OCI-LY1 (cell line): ENCODE measurements around the gene ODAD2.

Experiments used
- H2AFZ ChIP-seq: fragments of 200-600 bp; sonication (generic), shearing (Covaris generic); 2 replicates; pipeline ENCODE4 v1.6.0; 2014; ENCODE audit warnings: antibody characterized with exemption, mild to moderate bottlenecking, low read length
- H3F3A ChIP-seq: fragments of 200-600 bp; sonication (generic), shearing (Covaris generic); 2 replicates; pipeline ENCODE4 v1.6.0; 2014; ENCODE audit warnings: mild to moderate bottlenecking, antibody characterized with exemption, low read length, moderate library complexity; ENCODE audit not compliant: insufficient read depth
- H3K27ac ChIP-seq: fragments of 200-600 bp; sonication (generic); 2 replicates; pipeline ENCODE4 v1.5.1; 2014; ENCODE audit warnings: low read length, mixed run types, mild to moderate bottlenecking, low read depth; ENCODE audit not compliant: poor library complexity, severe bottlenecking
- H3K27me3 ChIP-seq: fragments of 200-600 bp; sonication (generic); 2 replicates; pipeline ENCODE4 v1.6.0; 2014; ENCODE audit warnings: antibody characterized with exemption, mild to moderate bottlenecking, low read length, moderate library complexity; ENCODE audit not compliant: insufficient read depth
- H3K36me3 ChIP-seq: fragments of 200-600 bp; sonication (generic); 2 replicates; pipeline ENCODE4 v1.6.1; 2014; ENCODE audit warnings: mild to moderate bottlenecking, antibody characterized with exemption, low read length, moderate library complexity, mixed read lengths; ENCODE audit not compliant: insufficient read depth
- H3K4me1 ChIP-seq: fragments of 200-600 bp; sonication (generic); 2 replicates; pipeline ENCODE4 v1.5.1; 2014; ENCODE audit warnings: mild to moderate bottlenecking, low read length, moderate library complexity; ENCODE audit not compliant: insufficient read depth, severe bottlenecking
- H3K4me2 ChIP-seq: fragments of 200-600 bp; sonication (generic), shearing (Covaris generic); 2 replicates; pipeline ENCODE4 v1.6.1; 2014; ENCODE audit warnings: low read length
- H3K4me3 ChIP-seq: fragments of 200-600 bp; sonication (generic); 2 replicates; pipeline ENCODE4 v1.5.1; 2014; ENCODE audit warnings: low read length, low read depth, mild to moderate bottlenecking, mixed read lengths; ENCODE audit not compliant: poor library complexity, severe bottlenecking
- H3K79me2 ChIP-seq: fragments of 200-600 bp; shearing (Covaris generic); 2 replicates; pipeline ENCODE4 v1.6.1; 2016; ENCODE audit warnings: mixed run types, low read length, mixed read lengths; ENCODE audit not compliant: insufficient read depth
- H3K9ac ChIP-seq: fragments of 200-600 bp; sonication (generic), shearing (Covaris generic); 2 replicates; pipeline ENCODE4 v1.6.1; 2014; ENCODE audit warnings: mild to moderate bottlenecking, low read length, mixed read lengths
- H3K9me2 ChIP-seq: fragments of 200-600 bp; sonication (generic), shearing (Covaris generic); 2 replicates; pipeline ENCODE4 v1.6.1; 2014; ENCODE audit warnings: low read depth, mild to moderate bottlenecking, low read length, mixed read lengths
- H3K9me3 ChIP-seq: fragments of 200-600 bp; shearing (Covaris generic); 2 replicates; pipeline ENCODE4 v1.6.1; 2014; ENCODE audit warnings: low read length, mixed read lengths
- H4K20me1 ChIP-seq: fragments of 200-600 bp; sonication (generic), shearing (Covaris generic); 2 replicates; pipeline ENCODE4 v1.6.0; 2016; ENCODE audit warnings: mild to moderate bottlenecking, low read length; ENCODE audit not compliant: insufficient read depth
- CTCF ChIP-seq: fragments of 200-600 bp; sonication (generic), shearing (Covaris generic); IDR thresholded peaks from 2 replicates; pipeline ENCODE4 v1.5.1; 2017; ENCODE audit warnings: mild to moderate bottlenecking, antibody characterized with exemption, low read length, moderate library complexity, mixed read lengths
- EZH2 ChIP-seq: fragments of 200-600 bp; sonication (generic), shearing (Covaris generic); IDR thresholded peaks from 2 replicates; pipeline ENCODE4 v1.8.0; 2017; ENCODE audit warnings: borderline replicate concordance, mixed run types, mild to moderate bottlenecking, antibody characterized with exemption, low read length, moderate library complexity, mixed read lengths

ODAD2 gene

DNA sequence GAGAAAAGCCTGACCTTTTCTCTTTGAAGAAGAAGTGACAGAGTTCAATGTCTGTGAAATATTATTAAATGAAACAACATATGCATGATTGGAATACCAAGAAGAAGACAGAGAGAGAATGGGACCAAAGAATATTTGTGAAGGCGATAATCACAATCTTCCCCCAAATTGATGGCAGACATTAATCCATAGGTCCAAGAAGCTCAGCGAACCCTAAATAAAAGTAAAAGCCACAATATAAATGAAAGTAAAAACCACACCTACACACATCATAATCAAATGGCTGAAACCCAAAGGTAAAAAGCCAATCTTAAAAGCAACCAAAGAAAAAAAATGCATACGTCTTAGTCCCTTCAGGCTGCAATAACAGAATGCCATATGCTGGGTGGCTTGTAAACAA is 84.0 kb downstream of the ODAD2 start:
- no peak overlapping the region for H3K27ac ChIP-seq
- no peaks in the 10 kb centered on the region for H3K9me2 ChIP-seq
- H3K27me3 ChIP-seq, result no peaks in the 10 kb centered on the region
- TF ChIP-seq CTCF, result no peak
- no peak for TF ChIP-seq EZH2
- H3K4me3 ChIP-seq, result no peak overlapping the region
- no peak overlapping the region for H2AFZ ChIP-seq
- H3F3A ChIP-seq, result no peaks in the 10 kb centered on the region
- H3K4me2 ChIP-seq, result no peak overlapping the region
- no peaks in the 10 kb centered on the region for H3K79me2 ChIP-seq
- H3K9me3 ChIP-seq, result no peaks in the 10 kb centered on the region
- H3K36me3 ChIP-seq, result no peaks in the 10 kb centered on the region
- no peak overlapping the region for H3K9ac ChIP-seq
- no peaks in the 10 kb centered on the region for H3K4me1 ChIP-seq
- H4K20me1 ChIP-seq, result no peaks in the 10 kb centered on the region

DNA sequence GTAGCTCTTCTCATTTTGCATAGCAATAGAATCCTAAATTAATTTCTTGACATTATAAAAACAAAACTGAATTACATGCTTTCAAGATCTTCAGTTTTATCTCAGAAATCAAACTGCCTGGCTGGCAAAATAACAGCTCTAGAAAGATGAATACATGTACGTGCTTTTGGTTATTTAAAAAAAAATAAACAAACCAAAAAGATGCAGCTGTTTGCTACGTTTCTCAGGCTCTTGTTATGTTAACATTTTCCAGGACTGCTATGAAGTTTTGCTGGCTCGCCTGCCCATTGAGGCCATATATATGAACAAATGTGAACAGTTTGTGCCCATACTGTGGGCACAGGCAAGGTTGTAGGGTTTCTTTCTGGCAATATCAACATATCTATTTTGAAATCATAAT is 86.6 kb downstream of the ODAD2 start:
- no peak overlapping the region for H3K4me3 ChIP-seq
- no peaks in the 10 kb centered on the region for H3K27me3 ChIP-seq
- H3K27ac ChIP-seq, result no peak overlapping the region
- H2AFZ ChIP-seq, result no peak overlapping the region
- H3K4me1 ChIP-seq, result no peaks in the 10 kb centered on the region
- H3K9ac ChIP-seq, result no peak overlapping the region
- H3F3A ChIP-seq, result no peaks in the 10 kb centered on the region
- no peaks in the 10 kb centered on the region for H3K36me3 ChIP-seq
- no peaks in the 10 kb centered on the region for H3K79me2 ChIP-seq
- no peak overlapping the region for H3K4me2 ChIP-seq
- no peaks in the 10 kb centered on the region for H3K9me2 ChIP-seq
- H4K20me1 ChIP-seq, result no peaks in the 10 kb centered on the region
- TF ChIP-seq CTCF (no peak), EZH2 (no peak)
- H3K9me3 ChIP-seq, result no peaks in the 10 kb centered on the region

DNA sequence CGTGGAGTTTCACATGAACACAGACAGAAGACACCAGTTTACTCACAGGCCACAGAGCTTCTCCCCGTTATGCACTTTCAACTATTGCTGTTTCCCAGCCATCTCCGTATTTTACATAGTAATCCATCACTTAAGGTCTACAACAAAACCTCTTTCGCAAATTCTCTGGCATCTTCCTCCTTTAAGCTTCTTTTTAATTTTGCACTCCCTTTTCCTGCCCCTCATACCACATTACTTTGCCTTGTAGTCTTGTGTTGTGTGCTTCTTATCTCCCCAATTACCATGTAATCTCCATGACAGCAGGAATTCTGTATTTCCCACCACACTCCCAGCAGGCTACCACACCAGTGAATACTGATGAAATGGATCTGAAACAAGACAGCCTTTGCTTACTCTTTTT is 87.3 kb downstream of the ODAD2 start:
- Histone ChIP-seq H3K9me2 (no peaks in the 10 kb centered on the region), H4K20me1 (no peaks in the 10 kb centered on the region), H3F3A (no peaks in the 10 kb centered on the region), H3K27ac (no peak overlapping the region), H3K4me1 (no peaks in the 10 kb centered on the region), H3K9me3 (no peaks in the 10 kb centered on the region), H3K79me2 (no peaks in the 10 kb centered on the region), H3K36me3 (no peaks in the 10 kb centered on the region), H3K9ac (no peak overlapping the region), H3K4me2 (no peak overlapping the region), H2AFZ (no peak overlapping the region), H3K4me3 (no peak overlapping the region), H3K27me3 (no peaks in the 10 kb centered on the region)
- TF ChIP-seq CTCF, result no peak
- TF ChIP-seq EZH2, result no peak
